ENCODE data around the gene SYT6.

DNA sequence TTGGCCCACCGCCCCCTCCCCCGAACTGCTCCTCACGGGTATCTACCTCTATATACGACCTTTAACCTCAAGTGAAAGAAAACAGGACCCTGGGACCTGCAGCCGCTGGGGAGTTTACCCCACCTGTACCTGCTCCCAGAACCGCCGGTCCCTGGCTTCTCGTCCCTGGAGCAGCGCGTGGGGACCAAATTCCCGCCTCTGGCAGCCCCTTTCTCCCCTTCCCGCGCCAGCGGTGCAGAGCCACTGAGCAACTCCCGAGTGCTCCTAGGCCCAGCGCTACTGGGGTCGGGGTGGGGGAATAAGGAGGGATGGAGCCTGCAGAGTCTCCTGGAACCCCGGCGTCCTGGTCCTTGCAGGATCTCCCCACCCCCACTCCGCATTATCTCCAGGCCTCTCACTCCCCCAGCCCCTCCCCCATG is 1.6 kb downstream of the SYT6 start:
- TF ChIP-seq, protein P1, sequence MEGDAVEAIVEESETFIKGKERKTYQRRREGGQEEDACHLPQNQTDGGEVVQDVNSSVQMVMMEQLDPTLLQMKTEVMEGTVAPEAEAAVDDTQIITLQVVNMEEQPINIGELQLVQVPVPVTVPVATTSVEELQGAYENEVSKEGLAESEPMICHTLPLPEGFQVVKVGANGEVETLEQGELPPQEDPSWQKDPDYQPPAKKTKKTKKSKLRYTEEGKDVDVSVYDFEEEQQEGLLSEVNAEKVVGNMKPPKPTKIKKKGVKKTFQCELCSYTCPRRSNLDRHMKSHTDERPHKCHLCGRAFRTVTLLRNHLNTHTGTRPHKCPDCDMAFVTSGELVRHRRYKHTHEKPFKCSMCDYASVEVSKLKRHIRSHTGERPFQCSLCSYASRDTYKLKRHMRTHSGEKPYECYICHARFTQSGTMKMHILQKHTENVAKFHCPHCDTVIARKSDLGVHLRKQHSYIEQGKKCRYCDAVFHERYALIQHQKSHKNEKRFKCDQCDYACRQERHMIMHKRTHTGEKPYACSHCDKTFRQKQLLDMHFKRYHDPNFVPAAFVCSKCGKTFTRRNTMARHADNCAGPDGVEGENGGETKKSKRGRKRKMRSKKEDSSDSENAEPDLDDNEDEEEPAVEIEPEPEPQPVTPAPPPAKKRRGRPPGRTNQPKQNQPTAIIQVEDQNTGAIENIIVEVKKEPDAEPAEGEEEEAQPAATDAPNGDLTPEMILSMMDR (IDR thresholded peaks at IDR 0.05): no peak
- no peak for TF ChIP-seq POLR2A (IDR thresholded peaks at IDR 0.05)
